Measurements from ENCODE around the gene LRRTM4.

- TF ChIP-seq EZH2phosphoT487 (IDR thresholded peaks at IDR 0.05; ENCODE audit: unreplicated experiment): no peak
- TF ChIP-seq EZH2 (IDR thresholded peaks at IDR 0.05; ENCODE audit: low read depth, unreplicated experiment): no peak
Measured at GRCh38 chr2:77459840-77460239, 62.3 kb downstream of the LRRTM4 start.
